Nephron (organoid): ENCODE results near the gene TRA2A.

Source experiments
- H3K27ac Mint-ChIP-seq, 3 experiments: 2 replicates each; pipeline ENCODE4 v1.8.0; 2020; ENCODE audit warnings: mixed read lengths in 3 of 3, mild to moderate bottlenecking in 2 of 3, moderate library complexity in 1 of 3
- H3K27me3 Mint-ChIP-seq: 2 replicates; pipeline ENCODE4 v1.8.0; 2021; ENCODE audit warnings: low read depth, mild to moderate bottlenecking, moderate library complexity, mixed read lengths
- H3K36me3 Mint-ChIP-seq: 2 replicates; pipeline ENCODE4 v1.8.0; 2020; ENCODE audit warnings: low read depth, mixed read lengths
- H3K4me1 Mint-ChIP-seq: 2 replicates; pipeline ENCODE4 v1.8.0; 2020; ENCODE audit warnings: mixed read lengths
- H3K4me3 Mint-ChIP-seq, 3 experiments: 2 replicates each; pipeline ENCODE4 v1.8.0; 2020; ENCODE audit warnings: mild to moderate bottlenecking in 3 of 3, mixed read lengths in 3 of 3, moderate library complexity in 2 of 3
- H3K9me3 Mint-ChIP-seq: 2 replicates; pipeline ENCODE4 v1.8.0; 2020; ENCODE audit warnings: mixed read lengths
- TF ChIP-seq, protein P1 (sequence below), 3 experiments: fragments of 200-600 bp; sonication (generic); IDR thresholded peaks; one replicate each; pipeline ENCODE4 v1.5.0; 2021; ENCODE audit warnings: antibody characterized with exemption in 3 of 3; ENCODE audit not compliant: unreplicated experiment in 3 of 3

TRA2A gene

DNA sequence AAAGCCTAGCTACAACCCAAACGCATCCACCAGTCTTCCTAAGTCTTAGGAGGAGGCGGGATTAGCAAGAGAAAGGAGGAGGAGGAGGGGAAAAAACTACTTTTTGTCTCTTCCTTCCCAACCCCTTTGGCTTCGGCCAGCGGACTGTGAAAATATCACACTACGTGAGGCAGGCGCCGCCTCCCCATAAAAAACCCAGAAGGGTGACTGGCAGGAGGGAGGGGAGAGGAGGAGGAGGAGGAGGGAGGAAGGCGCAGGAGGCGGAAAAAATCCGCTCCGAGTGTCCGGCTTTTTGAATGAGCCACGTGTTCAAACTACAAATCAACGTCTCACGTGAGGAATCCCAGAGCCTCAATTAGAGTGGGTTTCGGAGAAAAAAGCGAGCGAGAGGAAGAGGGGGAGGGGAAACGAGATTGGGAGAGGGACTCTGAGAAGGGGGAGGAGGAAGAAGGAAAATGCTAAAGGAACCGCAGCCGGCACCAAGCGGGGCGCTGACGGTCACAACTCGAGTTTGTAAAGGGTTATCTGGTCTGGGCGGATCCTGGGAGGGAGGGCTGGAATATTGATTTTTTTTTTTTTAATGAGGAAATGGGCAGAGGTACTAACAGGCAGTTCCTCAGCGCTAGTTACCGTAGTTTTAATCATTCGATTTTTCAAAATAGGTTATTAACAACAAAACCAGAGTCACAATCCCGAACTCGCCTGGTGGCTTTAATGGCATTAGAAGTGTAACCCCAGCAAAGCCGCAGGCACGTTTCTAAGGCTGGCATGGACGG, 61.3 kb downstream of the TRA2A start, which contains the start of gene IGF2BP3:
IGF2BP3 (minus strand) TSS at position 162 of the 776 bp plus-strand sequence. CDS start 381 bp downstream, outside the sequence.
- H3K36me3 Mint-ChIP-seq = peaks cover 2% of the 10 kb centered on the region
- H3K4me3 Mint-ChIP-seq = peak within 1 kb of the TSS; percentile 88 to 95 (median 94)
- no peaks in the 10 kb centered on the region for H3K27me3 Mint-ChIP-seq
- H3K4me1 Mint-ChIP-seq = peaks cover 37% of the 10 kb centered on the region
- H3K27ac Mint-ChIP-seq = peak within 1 kb of the TSS; percentile 95 to 99 (median 96)
- TF ChIP-seq, protein P1, sequence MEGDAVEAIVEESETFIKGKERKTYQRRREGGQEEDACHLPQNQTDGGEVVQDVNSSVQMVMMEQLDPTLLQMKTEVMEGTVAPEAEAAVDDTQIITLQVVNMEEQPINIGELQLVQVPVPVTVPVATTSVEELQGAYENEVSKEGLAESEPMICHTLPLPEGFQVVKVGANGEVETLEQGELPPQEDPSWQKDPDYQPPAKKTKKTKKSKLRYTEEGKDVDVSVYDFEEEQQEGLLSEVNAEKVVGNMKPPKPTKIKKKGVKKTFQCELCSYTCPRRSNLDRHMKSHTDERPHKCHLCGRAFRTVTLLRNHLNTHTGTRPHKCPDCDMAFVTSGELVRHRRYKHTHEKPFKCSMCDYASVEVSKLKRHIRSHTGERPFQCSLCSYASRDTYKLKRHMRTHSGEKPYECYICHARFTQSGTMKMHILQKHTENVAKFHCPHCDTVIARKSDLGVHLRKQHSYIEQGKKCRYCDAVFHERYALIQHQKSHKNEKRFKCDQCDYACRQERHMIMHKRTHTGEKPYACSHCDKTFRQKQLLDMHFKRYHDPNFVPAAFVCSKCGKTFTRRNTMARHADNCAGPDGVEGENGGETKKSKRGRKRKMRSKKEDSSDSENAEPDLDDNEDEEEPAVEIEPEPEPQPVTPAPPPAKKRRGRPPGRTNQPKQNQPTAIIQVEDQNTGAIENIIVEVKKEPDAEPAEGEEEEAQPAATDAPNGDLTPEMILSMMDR (IDR thresholded peaks at IDR 0.05; ENCODE audit: unreplicated experiment in 3 of 3) = no peak
- no peaks in the 10 kb centered on the region for H3K9me3 Mint-ChIP-seq

- H3K36me3 Mint-ChIP-seq = peaks cover 7% of the 10 kb centered on the region
- H3K27me3 Mint-ChIP-seq = no peaks in the 10 kb centered on the region
- peak overlapping the region; percentile 95 to 99 (median 96) for H3K27ac Mint-ChIP-seq
- TF ChIP-seq, protein P1 (IDR thresholded peaks at IDR 0.05; ENCODE audit: unreplicated experiment in 3 of 3) = no peak
- H3K4me1 Mint-ChIP-seq = peaks cover 43% of the 10 kb centered on the region
- no peaks in the 10 kb centered on the region for H3K9me3 Mint-ChIP-seq
- H3K4me3 Mint-ChIP-seq = peak overlapping the region; percentile 88 to 95 (median 94)
Measured at GRCh38 chr7:23469961-23470250, 61.9 kb downstream of the TRA2A start.

DNA sequence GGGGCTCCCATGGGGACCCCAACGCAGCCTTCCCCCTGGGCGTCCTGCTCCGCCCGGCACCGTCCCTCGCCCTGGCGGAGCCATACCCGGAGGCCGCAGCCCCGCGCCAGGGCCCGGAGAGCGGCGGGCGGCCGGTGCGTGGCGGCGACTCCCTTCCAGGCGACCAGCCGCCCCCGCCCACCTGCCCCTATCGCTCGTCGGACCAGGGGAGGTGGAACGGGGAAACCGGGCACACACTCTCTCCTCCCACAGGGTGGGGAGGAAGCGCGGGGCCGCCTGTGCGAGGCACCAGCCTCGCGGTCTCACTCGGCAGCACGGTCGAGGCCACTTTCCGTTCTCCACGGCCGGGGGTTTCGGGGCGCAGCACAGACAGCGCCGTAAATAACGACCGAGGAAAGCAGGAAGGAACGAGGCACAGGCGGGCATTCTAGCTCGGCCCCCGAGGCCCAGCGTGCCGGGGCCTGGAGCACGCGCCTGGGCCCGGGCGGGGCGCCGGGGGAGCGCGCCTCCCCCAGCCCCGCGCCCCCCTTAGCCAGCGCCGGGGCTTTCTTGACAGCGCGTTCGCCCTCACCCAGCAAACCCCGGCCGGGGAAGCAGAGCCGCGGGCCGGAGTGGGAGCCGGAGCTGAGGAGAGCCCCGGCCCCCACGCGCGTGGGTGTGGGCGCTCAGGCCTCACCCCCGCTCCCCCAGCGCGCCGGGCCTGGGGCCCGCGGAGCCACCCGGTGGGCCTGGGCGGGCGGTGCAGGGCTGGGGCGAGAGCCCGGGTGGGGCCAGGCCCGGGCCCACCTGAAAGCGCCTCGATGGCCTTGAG, 62.4 kb downstream of the TRA2A start:
- Mint-ChIP-seq H3K9me3 (no peaks in the 10 kb centered on the region), H3K4me3 (peak overlapping the region; percentile 96 to 100 (median 99)), H3K4me1 (peaks cover 46% of the 10 kb centered on the region), H3K27ac (peak overlapping the region; percentile 95 to 99 (median 96)), H3K36me3 (peaks cover 8% of the 10 kb centered on the region), H3K27me3 (no peaks in the 10 kb centered on the region)
- TF ChIP-seq, protein P1 (IDR thresholded peaks at IDR 0.05; ENCODE audit: unreplicated experiment in 3 of 3) = peak in 2 of 3 experiments; percentile 10 to 21

DNA sequence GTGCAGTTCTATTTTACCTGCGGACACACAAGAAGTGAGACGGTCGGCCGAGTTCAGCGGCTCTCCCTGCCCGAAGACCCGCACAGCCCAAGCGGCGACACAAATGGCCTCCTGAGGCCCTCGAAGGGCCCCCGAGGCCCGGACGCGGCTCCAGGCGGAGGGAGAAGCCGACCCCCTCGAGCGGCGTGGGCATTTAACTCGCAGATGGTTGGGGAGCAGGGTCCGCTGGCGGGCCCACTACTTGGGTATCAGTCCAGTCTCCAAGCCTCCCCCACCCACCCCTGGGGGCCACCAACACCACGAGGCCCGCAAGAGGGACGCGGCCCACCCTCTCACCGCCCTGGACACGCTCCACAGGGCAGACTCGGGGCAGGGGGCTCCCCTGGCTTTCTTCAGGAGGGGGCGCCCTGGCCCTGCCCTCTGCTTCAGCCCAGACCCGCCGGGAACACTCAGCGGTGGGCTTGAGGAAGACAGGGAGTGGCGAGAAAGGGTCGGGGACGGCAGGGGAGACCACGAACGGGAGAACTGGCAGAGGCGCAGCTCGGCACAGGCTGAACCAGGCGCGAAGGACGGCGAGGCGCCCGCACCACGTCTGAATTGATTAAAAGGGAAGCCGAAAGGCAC, 63.1 kb downstream of the TRA2A start:
- no peaks in the 10 kb centered on the region for H3K27me3 Mint-ChIP-seq
- peaks cover 48% of the 10 kb centered on the region for H3K4me1 Mint-ChIP-seq
- peaks cover 8% of the 10 kb centered on the region for H3K36me3 Mint-ChIP-seq
- H3K4me3 Mint-ChIP-seq = peak overlapping the region; percentile 96 to 100 (median 99)
- TF ChIP-seq, protein P1 (IDR thresholded peaks at IDR 0.05; ENCODE audit: unreplicated experiment in 3 of 3) = no peak
- peak overlapping the region; percentile 89 to 98 (median 98) for H3K27ac Mint-ChIP-seq
- H3K9me3 Mint-ChIP-seq = no peaks in the 10 kb centered on the region

DNA sequence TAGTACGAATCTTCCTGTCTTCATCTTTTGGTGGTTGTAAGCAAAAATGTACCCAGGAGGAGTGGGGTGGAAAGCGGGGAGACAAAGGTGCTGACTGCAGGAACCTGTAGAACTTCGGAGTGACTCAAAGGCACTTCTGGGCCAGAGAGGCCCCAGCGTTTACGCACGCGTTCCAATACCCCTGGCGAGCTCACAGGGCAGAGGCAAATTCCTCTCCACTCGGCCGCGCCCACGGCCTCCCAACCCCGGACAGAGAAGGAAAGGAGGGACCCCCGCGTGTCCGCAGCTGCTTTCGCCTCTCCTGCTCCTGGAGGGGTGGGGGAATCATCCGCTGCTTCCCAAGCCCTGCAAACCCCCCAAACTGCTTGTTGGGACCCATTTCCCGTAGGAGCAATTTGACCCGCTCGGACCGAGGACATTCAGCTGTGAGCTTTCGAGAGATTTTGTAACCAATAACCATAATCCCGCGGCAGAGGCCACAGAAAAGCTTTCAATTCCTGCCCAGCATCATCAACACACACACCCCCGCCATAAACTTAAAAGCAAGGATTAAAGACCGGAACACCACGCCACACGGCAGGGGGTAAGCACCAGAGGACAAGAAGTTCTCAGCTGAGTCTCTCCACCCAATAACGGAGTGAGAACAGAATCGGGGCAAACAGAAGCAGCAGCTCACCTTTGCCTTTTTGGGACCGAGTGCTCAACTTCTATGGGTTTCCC, 63.8 kb downstream of the TRA2A start:
- TF ChIP-seq, protein P1 (IDR thresholded peaks at IDR 0.05; ENCODE audit: unreplicated experiment in 3 of 3) = no peak
- H3K36me3 Mint-ChIP-seq = peaks cover 11% of the 10 kb centered on the region
- peak overlapping the region; percentile 96 to 100 (median 99) for H3K4me3 Mint-ChIP-seq
- H3K4me1 Mint-ChIP-seq = peaks cover 48% of the 10 kb centered on the region
- no peaks in the 10 kb centered on the region for H3K9me3 Mint-ChIP-seq
- H3K27me3 Mint-ChIP-seq = no peaks in the 10 kb centered on the region
- H3K27ac Mint-ChIP-seq = peak overlapping the region; percentile 89 to 98 (median 98)
